Measurements from ENCODE around the gene CDC42.

Gene CDC42

GRCh38 chr1:22107126-22107525 lies 54.6 kb downstream of the CDC42 start:
- Histone ChIP-seq H3K36me3 (ENCODE audit: control insufficient read depth, insufficient read depth, low read length) (peaks cover 19% of the 10 kb centered on the region), H3K27me3 (replicated peaks; ENCODE audit: control insufficient read depth, insufficient read depth, low read length) (no peaks in the 10 kb centered on the region), H3K4me3 (replicated peaks; ENCODE audit: low read depth, low read length) (no peak overlapping the region)
- TF ChIP-seq CTCF (IDR thresholded peaks at IDR 0.05; ENCODE audit: insufficient read depth, low read length, poor library complexity, severe bottlenecking): no peak
- no peak for DNase-seq (ENCODE audit: extremely low read depth, insufficient read length)

GRCh38 chr1:22108339-22109105 lies 56.0 kb downstream of the CDC42 start:
- DNase-seq (ENCODE audit: extremely low read depth, insufficient read length): no peak
- Histone ChIP-seq H3K36me3 (ENCODE audit: control insufficient read depth, insufficient read depth, low read length) (peaks cover 24% of the 10 kb centered on the region), H3K4me3 (replicated peaks; ENCODE audit: low read depth, low read length) (no peak overlapping the region), H3K27me3 (replicated peaks; ENCODE audit: control insufficient read depth, insufficient read depth, low read length) (no peaks in the 10 kb centered on the region)
- no peak for TF ChIP-seq CTCF (IDR thresholded peaks at IDR 0.05; ENCODE audit: insufficient read depth, low read length, poor library complexity, severe bottlenecking)

DNA sequence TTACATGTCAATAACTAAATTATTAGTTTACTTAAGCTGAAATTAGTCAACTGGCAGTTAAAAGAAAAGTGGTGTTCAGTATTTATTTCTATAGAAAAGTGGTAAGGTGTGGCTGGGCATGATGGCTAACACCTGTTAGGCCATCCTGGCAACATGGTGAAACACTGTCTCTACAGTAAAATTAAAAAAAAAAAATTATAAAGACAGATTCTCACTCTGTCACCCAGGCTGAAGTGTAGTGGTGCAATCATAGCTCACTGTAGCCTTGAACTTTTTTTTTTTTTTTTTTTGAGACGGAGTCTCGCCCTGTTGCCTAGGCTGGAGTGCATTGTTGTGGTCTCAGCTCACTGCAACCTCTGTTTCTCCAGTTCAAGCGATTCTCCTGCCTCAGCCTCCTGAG lies 57.5 kb downstream of the CDC42 start:
- no peak for DNase-seq (ENCODE audit: extremely low read depth, insufficient read length)
- H3K27me3 ChIP-seq (replicated peaks; ENCODE audit: control insufficient read depth, insufficient read depth, low read length): no peaks in the 10 kb centered on the region
- peaks cover 24% of the 10 kb centered on the region for H3K36me3 ChIP-seq (ENCODE audit: control insufficient read depth, insufficient read depth, low read length)
- H3K4me3 ChIP-seq (replicated peaks; ENCODE audit: low read depth, low read length): no peak overlapping the region
- no peak for TF ChIP-seq CTCF (IDR thresholded peaks at IDR 0.05; ENCODE audit: insufficient read depth, low read length, poor library complexity, severe bottlenecking)

DNA sequence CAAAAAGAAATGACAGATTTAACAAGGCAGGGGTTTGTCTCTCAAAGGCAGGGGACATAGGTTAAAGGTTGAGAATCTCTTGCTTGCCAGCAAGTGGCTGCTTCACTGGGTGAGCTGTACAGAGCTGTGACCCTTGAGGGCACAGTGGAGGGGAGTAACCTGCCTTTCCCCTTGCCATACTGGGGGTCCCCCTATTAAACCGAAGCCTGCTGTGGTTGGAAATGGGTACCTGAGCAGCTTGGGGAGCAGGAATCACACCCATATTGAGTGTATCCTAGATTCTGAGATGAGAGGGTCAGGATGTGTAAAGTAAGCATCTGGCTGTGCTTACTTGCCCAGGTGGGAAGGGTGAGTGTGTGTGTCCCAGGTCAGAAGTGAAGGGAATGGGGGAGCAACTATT lies 58.6 kb downstream of the CDC42 start:
- H3K36me3 ChIP-seq (ENCODE audit: control insufficient read depth, insufficient read depth, low read length): peaks cover 24% of the 10 kb centered on the region
- no peaks in the 10 kb centered on the region for H3K27me3 ChIP-seq (replicated peaks; ENCODE audit: control insufficient read depth, insufficient read depth, low read length)
- H3K4me3 ChIP-seq (replicated peaks; ENCODE audit: low read depth, low read length): no peak overlapping the region
- TF ChIP-seq CTCF (IDR thresholded peaks at IDR 0.05; ENCODE audit: insufficient read depth, low read length, poor library complexity, severe bottlenecking): no peak
- DNase-seq (ENCODE audit: extremely low read depth, insufficient read length): no peak

DNA sequence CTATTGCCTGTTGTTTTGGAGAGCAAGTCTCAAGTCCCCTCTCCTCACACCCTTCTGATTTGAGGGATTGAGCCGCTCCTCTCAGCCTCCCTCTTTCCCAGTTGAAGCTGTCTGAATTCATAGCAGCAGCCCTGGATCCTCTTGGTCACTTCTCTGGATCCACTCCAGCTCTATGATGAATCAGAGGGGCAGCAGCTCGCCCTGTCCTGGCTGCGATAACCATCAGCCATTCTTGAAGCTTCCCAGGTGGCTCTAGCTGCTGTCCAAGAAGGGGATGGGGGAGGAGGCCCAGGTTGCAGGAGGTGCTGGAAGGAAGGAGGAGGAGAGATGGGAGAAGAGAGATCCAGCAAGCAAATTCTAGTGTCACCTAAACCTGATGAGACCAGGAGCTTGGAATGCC lies 59.1 kb downstream of the CDC42 start:
- DNase-seq (ENCODE audit: extremely low read depth, insufficient read length): no peak
- H3K27me3 ChIP-seq (replicated peaks; ENCODE audit: control insufficient read depth, insufficient read depth, low read length): no peaks in the 10 kb centered on the region
- no peak for TF ChIP-seq CTCF (IDR thresholded peaks at IDR 0.05; ENCODE audit: insufficient read depth, low read length, poor library complexity, severe bottlenecking)
- peaks cover 24% of the 10 kb centered on the region for H3K36me3 ChIP-seq (ENCODE audit: control insufficient read depth, insufficient read depth, low read length)
- H3K4me3 ChIP-seq (replicated peaks; ENCODE audit: low read depth, low read length): no peak overlapping the region

DNA sequence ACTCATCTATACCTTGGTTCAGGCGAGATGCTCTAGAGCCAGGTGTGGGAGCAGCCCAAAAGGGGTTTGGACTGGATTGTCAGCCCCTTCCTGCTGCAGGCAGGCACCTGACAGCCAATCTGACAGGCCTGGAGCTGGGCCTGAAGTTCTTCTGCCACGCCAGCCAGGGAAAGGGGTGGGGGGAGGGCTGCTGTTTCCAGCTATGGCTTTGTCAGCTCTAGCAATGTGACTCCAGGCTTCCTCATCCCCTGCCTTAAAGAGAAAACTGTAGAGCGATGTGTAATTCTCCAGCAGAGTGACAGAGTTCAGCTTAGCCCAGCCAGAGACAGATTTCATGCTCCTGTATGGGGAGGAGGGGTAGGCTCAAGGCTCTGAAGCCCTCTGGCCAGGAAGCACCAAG lies 60.0 kb downstream of the CDC42 start:
- no peak for DNase-seq (ENCODE audit: extremely low read depth, insufficient read length)
- no peak for TF ChIP-seq CTCF (IDR thresholded peaks at IDR 0.05; ENCODE audit: insufficient read depth, low read length, poor library complexity, severe bottlenecking)
- no peak overlapping the region for H3K4me3 ChIP-seq (replicated peaks; ENCODE audit: low read depth, low read length)
- no peaks in the 10 kb centered on the region for H3K27me3 ChIP-seq (replicated peaks; ENCODE audit: control insufficient read depth, insufficient read depth, low read length)
- H3K36me3 ChIP-seq (ENCODE audit: control insufficient read depth, insufficient read depth, low read length): peaks cover 23% of the 10 kb centered on the region
